HepG2 (cell line): ENCODE measurements around the gene PLVAP. TPM values are rescaled to one million over a fixed set of nuclear protein-coding genes. Genes with fewer than 3 reads are reported as not detected.

Experiments
- ATAC-seq: fragments of 200-7000 bp; cut with Tn5 transposase; 3 replicates; pipeline ENCODE4 v1.9.1; 2020; ENCODE audit warnings: mild to moderate bottlenecking, moderate library complexity
- BruUV-seq: library from RNA; stranded (reverse); fragments of 400-500 nt; replicated peaks from 2 replicates; lab custom pipeline; 2021; lab: Mats Ljungman, UMichigan
- CTCF ChIA-PET: fragments of 300-600 bp; formaldehyde crosslinking; extraction: SDS; loops from one replicate; lab custom pipeline; 2021; ENCODE audit warnings: low total read pairs, inconsistent platforms, low intra/inter-chr PET ratio; lab: Yijun Ruan, JAX
- POLR2A ChIA-PET: fragments of 350-600 bp; sonication (Branson Sonifier 250); formaldehyde crosslinking; loops from one replicate; lab custom pipeline; 2020; ENCODE audit warnings: antibody characterized with exemption, inconsistent platforms; lab: Yijun Ruan, JAX
- DNase-seq: peaks from one replicate; pipeline ENCODE4 v3.0.0-alpha.2; 2015; ENCODE audit warnings: low spot score
- FAIRE-seq: peaks from 3 replicates; lab custom pipeline; 2011; peaks lifted over from hg19 to GRCh38; lab: Jason Lieb, UNC
- H2AFZ ChIP-seq: one replicate; pipeline ENCODE4 v1.6.1; 2011; ENCODE audit warnings: low read length, inconsistent platforms
- H3K27ac ChIP-seq: fragments of 300-600 bp; 3 replicates; pipeline ENCODE4 v1.8.0; 2011; ENCODE audit warnings: mixed run types, mild to moderate bottlenecking, mixed read lengths, low read length, inconsistent platforms; ENCODE audit not compliant: insufficient read depth; ENCODE audit errors: extremely low read length
- H3K27me3 ChIP-seq, 2 experiments: fragments of 200-600 bp in 1 of 2; 2 replicates in 1 of 2; 3 replicates in 1 of 2; pipeline versions ENCODE4 v1.6.0 to v1.8.0; 2011; ENCODE audit warnings: low read length in 2 of 2, mild to moderate bottlenecking in 2 of 2, moderate library complexity in 2 of 2, inconsistent platforms in 1 of 2; ENCODE audit not compliant: insufficient read depth in 2 of 2, control insufficient read depth in 1 of 2
- H3K36me3 ChIP-seq, 2 experiments: fragments of 200-600 bp in 1 of 2; replicated peaks in 1 of 2; 2 replicates in 1 of 2; 3 replicates in 1 of 2; pipeline versions ENCODE4 v1.5.1 to v1.8.0; 2011; ENCODE audit warnings: low read length in 2 of 2, inconsistent platforms in 1 of 2; ENCODE audit not compliant: insufficient read depth in 2 of 2, control insufficient read depth in 1 of 2
- H3K4me1 ChIP-seq: 2 replicates; pipeline ENCODE4 v1.5.1; 2012; ENCODE audit warnings: low read length, inconsistent platforms; ENCODE audit not compliant: insufficient read depth
- H3K4me2 ChIP-seq: 2 replicates; pipeline ENCODE4 v1.6.0; 2011; ENCODE audit warnings: low read depth, low read length, inconsistent platforms
- H3K4me3 ChIP-seq, 3 experiments: fragments of 200-600 bp in 1 of 3; sonication (generic), shearing (Covaris generic) in 1 of 3; replicated peaks in 1 of 3; 2 replicates each; pipeline ENCODE4 v1.5.1; 2011 to 2016; ENCODE audit warnings: low read length in 3 of 3, inconsistent platforms in 2 of 3, low read depth in 2 of 3, mild to moderate bottlenecking in 2 of 3, control low read depth in 1 of 3, mixed read lengths in 1 of 3; ENCODE audit not compliant: insufficient read depth in 1 of 3
- H3K79me2 ChIP-seq: one replicate; pipeline ENCODE4 v1.6.1; 2011; ENCODE audit warnings: low read length, inconsistent platforms; ENCODE audit not compliant: insufficient read depth
- H3K9ac ChIP-seq: 2 replicates; pipeline ENCODE4 v1.6.0; 2011; ENCODE audit warnings: mild to moderate bottlenecking, low read depth, low read length, inconsistent platforms; ENCODE audit not compliant: insufficient read depth
- H3K9me3 ChIP-seq: 2 replicates; pipeline ENCODE4 v1.5.1; 2012; ENCODE audit warnings: mild to moderate bottlenecking, low read length
- H4K20me1 ChIP-seq: 2 replicates; pipeline ENCODE4 v1.6.0; 2011; ENCODE audit warnings: inconsistent platforms, mild to moderate bottlenecking, low read length, moderate library complexity; ENCODE audit not compliant: insufficient read depth
- AKAP8 ChIP-seq: sonication (generic); formaldehyde crosslinking; IDR thresholded peaks from 2 replicates; pipeline ENCODE4 v1.5.1; 2020; ENCODE audit warnings: mild to moderate bottlenecking, missing genetic modification reagents
- FOXA3 ChIP-seq: IDR thresholded peaks from 2 replicates; pipeline ENCODE4 v1.6.1; 2016; ENCODE audit warnings: missing genetic modification reagents, missing compliant biosample characterization
- MBD4 ChIP-seq: IDR thresholded peaks from 2 replicates; pipeline ENCODE4 v1.6.1; 2012; ENCODE audit warnings: low read length, inconsistent platforms, borderline replicate concordance
- MYC ChIP-seq: sonication (generic); formaldehyde crosslinking; IDR thresholded peaks from 2 replicates; pipeline ENCODE4 v1.9.0; 2021; ENCODE audit warnings: missing genetic modification reagents, borderline replicate concordance
- RXRB ChIP-seq: IDR thresholded peaks from 2 replicates; pipeline ENCODE4 v1.6.1; 2016; ENCODE audit warnings: borderline replicate concordance, missing genetic modification reagents, missing compliant biosample characterization
- TMF1 ChIP-seq: sonication (generic); formaldehyde crosslinking; IDR thresholded peaks from 2 replicates; pipeline ENCODE4 v1.8.1; 2022; ENCODE audit warnings: low read depth, missing genetic modification reagents
- ZNF263 ChIP-seq: sonication (generic); formaldehyde crosslinking; IDR thresholded peaks from 2 replicates; pipeline ENCODE4 v1.4.0; 2020; ENCODE audit warnings: missing genetic modification reagents
- ZNF329 ChIP-seq: sonication (generic); formaldehyde crosslinking; IDR thresholded peaks from 2 replicates; pipeline ENCODE4 v1.9.0; 2021; ENCODE audit warnings: low read depth, mild to moderate bottlenecking, missing genetic modification reagents
- WGBS: methylation state at CpG from one replicate; pipeline ENCODE4 v1.1.6; 2017; ENCODE audit warnings: low lambda C conversion rate; 5-methylcytosine and 5-hydroxymethylcytosine counted together
- in situ Hi-C: cut with HindIII; loops from 2 replicates; pipeline ENCODE4 v1.10.0; 2017; ENCODE audit warnings: low pct_unique_long_range_greater_than_20kb; ENCODE audit not compliant: extremely low pct_ligation_motif_present
- intact Hi-C: fragments of 100-400 bp; cut with micrococcal nuclease; formaldehyde crosslinking; loops from one replicate; pipeline ENCODE4 v1.10.0; 2022; ENCODE audit not compliant: unreplicated experiment
- polyA plus RNA-seq, 8 experiments: library from polyadenylated mRNA; depleted of rRNA in 3 of 8; stranded (reverse) in 7 of 8; unstranded in 1 of 8; fragments of >200 nt; fragmentation: Illumina TruSeq in 4 of 8; extraction: Trizol in 4 of 8; gene quantifications; 2 replicates each; pipeline versions ENCODE4 v1.2.1 to v1.2.3, GENCODE V29; 2011 to 2016; ENCODE audit warnings: low read depth in 4 of 8, missing spikeins in 1 of 8, mixed read lengths in 1 of 8; ENCODE audit not compliant: insufficient read depth in 1 of 8
- total RNA-seq, 5 experiments: library from RNA; depleted of rRNA; stranded (reverse); fragments of >200 nt; fragmentation: Illumina TruSeq; extraction: Trizol; gene quantifications; 2 replicates each; pipeline ENCODE4 v1.2.3, GENCODE V29; 2016; ENCODE audit warnings: low read depth in 1 of 5
- TF ChIP-seq, protein P1 (sequence below): sonication (generic); formaldehyde crosslinking; IDR thresholded peaks from 2 replicates; pipeline ENCODE4 v1.4.0; 2020; ENCODE audit warnings: missing genetic modification reagents
- TF ChIP-seq, protein P2 (sequence below): sonication (generic); formaldehyde crosslinking; IDR thresholded peaks from 2 replicates; pipeline ENCODE4 v1.4.0; 2020; ENCODE audit warnings: missing genetic modification reagents
- TF ChIP-seq, protein P3 (sequence below): IDR thresholded peaks from 2 replicates; pipeline ENCODE4 v1.6.1; 2012; ENCODE audit warnings: inconsistent platforms

Gene PLVAP
- total and polyA plus RNA-seq, 2 of the 13 experiments (the other 11 are each of a cell fraction or from before 2014, with no cell fraction given) = 0.26 TPM; not detected in 1

DNA sequence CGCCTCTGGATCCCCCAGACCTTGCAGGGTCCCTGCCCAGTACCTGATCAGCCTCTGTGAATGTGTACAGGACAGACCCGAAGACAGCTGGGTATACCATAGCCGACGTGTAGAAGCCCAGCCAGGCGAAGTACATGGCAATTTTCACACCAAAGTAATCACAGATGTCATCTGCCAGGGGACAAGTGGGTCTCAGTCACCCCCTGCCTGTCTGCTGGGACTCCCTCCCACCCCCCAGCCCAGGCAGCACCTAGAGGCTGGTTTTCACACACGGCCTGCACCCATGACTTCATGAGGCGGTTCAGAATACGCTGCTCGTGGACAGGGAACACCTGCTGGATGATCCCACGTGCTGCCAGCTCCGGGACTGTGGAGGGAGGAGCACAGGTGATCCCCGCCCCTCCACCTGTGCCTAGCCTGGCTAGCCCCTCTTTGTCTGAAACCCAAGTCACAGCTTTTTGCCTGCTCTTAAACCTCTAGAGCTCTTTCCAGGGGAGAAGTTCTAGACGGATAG lies 46.0 kb downstream of the PLVAP start:
- in situ Hi-C loops = no loop called here
- ATAC-seq (no peak), FAIRE-seq (no peak), DNase-seq (no peak)
- intact Hi-C loops = no loop called here
- CTCF ChIA-PET = no interaction called here
- no peaks in the 10 kb centered on the region for H3K36me3 ChIP-seq
- H3K4me2 ChIP-seq = no peak overlapping the region
- H3K9ac ChIP-seq = no peak overlapping the region
- peaks cover 38% of the 10 kb centered on the region for H3K4me1 ChIP-seq
- BruUV-seq = no TSS peak
- H2AFZ ChIP-seq = no peak overlapping the region
- WGBS = 57% methylated on average over 6 of the region's 13 CpGs
- H3K27ac ChIP-seq = no peak overlapping the region
- TF ChIP-seq TMF1 (CRISPR knock-in tag) = no peak
- TF ChIP-seq ZNF263 (CRISPR knock-in tag) = peak; percentile 83
- no peak for TF ChIP-seq FOXA3 (CRISPR knock-in tag)
- TF ChIP-seq RXRB (CRISPR knock-in tag) = no peak
- TF ChIP-seq MYC (CRISPR knock-in tag) = peak; percentile 32; the same call in 1 of the 2 replicates
- no peak for TF ChIP-seq ZNF329 (CRISPR knock-in tag)
- TF ChIP-seq, protein P1, sequence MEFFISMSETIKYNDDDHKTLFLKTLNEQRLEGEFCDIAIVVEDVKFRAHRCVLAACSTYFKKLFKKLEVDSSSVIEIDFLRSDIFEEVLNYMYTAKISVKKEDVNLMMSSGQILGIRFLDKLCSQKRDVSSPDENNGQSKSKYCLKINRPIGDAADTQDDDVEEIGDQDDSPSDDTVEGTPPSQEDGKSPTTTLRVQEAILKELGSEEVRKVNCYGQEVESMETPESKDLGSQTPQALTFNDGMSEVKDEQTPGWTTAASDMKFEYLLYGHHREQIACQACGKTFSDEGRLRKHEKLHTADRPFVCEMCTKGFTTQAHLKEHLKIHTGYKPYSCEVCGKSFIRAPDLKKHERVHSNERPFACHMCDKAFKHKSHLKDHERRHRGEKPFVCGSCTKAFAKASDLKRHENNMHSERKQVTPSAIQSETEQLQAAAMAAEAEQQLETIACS = no peak
- TF ChIP-seq AKAP8 (CRISPR knock-in tag) = no peak
- TF ChIP-seq, protein P2, sequence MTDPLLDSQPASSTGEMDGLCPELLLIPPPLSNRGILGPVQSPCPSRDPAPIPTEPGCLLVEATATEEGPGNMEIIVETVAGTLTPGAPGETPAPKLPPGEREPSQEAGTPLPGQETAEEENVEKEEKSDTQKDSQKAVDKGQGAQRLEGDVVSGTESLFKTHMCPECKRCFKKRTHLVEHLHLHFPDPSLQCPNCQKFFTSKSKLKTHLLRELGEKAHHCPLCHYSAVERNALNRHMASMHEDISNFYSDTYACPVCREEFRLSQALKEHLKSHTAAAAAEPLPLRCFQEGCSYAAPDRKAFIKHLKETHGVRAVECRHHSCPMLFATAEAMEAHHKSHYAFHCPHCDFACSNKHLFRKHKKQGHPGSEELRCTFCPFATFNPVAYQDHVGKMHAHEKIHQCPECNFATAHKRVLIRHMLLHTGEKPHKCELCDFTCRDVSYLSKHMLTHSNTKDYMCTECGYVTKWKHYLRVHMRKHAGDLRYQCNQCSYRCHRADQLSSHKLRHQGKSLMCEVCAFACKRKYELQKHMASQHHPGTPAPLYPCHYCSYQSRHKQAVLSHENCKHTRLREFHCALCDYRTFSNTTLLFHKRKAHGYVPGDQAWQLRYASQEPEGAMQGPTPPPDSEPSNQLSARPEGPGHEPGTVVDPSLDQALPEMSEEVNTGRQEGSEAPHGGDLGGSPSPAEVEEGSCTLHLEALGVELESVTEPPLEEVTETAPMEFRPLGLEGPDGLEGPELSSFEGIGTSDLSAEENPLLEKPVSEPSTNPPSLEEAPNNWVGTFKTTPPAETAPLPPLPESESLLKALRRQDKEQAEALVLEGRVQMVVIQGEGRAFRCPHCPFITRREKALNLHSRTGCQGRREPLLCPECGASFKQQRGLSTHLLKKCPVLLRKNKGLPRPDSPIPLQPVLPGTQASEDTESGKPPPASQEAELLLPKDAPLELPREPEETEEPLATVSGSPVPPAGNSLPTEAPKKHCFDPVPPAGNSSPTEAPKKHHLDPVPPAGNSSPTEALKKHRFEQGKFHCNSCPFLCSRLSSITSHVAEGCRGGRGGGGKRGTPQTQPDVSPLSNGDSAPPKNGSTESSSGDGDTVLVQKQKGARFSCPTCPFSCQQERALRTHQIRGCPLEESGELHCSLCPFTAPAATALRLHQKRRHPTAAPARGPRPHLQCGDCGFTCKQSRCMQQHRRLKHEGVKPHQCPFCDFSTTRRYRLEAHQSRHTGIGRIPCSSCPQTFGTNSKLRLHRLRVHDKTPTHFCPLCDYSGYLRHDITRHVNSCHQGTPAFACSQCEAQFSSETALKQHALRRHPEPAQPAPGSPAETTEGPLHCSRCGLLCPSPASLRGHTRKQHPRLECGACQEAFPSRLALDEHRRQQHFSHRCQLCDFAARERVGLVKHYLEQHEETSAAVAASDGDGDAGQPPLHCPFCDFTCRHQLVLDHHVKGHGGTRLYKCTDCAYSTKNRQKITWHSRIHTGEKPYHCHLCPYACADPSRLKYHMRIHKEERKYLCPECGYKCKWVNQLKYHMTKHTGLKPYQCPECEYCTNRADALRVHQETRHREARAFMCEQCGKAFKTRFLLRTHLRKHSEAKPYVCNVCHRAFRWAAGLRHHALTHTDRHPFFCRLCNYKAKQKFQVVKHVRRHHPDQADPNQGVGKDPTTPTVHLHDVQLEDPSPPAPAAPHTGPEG (CRISPR knock-in tag) = 0 out of 2 replicates have a peak, but pooled peaks have one; percentile 16
- TF ChIP-seq, protein P3, sequence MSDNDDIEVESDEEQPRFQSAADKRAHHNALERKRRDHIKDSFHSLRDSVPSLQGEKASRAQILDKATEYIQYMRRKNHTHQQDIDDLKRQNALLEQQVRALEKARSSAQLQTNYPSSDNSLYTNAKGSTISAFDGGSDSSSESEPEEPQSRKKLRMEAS = peak; percentile 25; the same call in 1 of the 2 replicates
- no peak for TF ChIP-seq MBD4
- no peak overlapping the region for H3K4me3 ChIP-seq
- POLR2A ChIA-PET = no interaction called here
- no peaks in the 10 kb centered on the region for H3K9me3 ChIP-seq
- H3K79me2 ChIP-seq = no peaks in the 10 kb centered on the region
- no peaks in the 10 kb centered on the region for H3K27me3 ChIP-seq
- no peaks in the 10 kb centered on the region for H4K20me1 ChIP-seq
